Breast epithelium (tissue), 4 donors: ENCODE data around the gene COQ8B. TPM values are rescaled to one million over a fixed set of nuclear protein-coding genes. Genes with fewer than 3 reads are reported as not detected.

Experiments
- DNase-seq, 2 donors: peaks; one replicate each; pipeline ENCODE4 v3.0.0-alpha.2; 2019; ENCODE audit warnings: low spot score in 2 of 2
- H3K27ac ChIP-seq, 2 donors: fragments of 200-600 bp; sonication (generic) in 1 of 2; one replicate each; pipeline ENCODE4 v1.5.1; 2016 to 2019; ENCODE audit warnings: mild to moderate bottlenecking in 1 of 2
- H3K27me3 ChIP-seq, 2 donors: fragments of 200-600 bp; sonication (generic) in 1 of 2; one replicate each; pipeline versions ENCODE4 v1.5.1 to v1.6.0; 2017 to 2019; ENCODE audit warnings: control low read depth in 1 of 2, mild to moderate bottlenecking in 1 of 2
- H3K36me3 ChIP-seq: fragments of 200-600 bp; one replicate; pipeline ENCODE4 v1.5.1; 2019
- H3K4me1 ChIP-seq, 2 donors: fragments of 200-600 bp; sonication (generic); one replicate each; pipeline ENCODE4 v1.5.1; 2016 to 2019; ENCODE audit warnings: control low read depth in 1 of 2
- H3K4me3 ChIP-seq, 3 donors: fragments of 200-600 bp; sonication (generic); 1 replicate in 2 of 3; 2 replicates in 1 of 3; pipeline ENCODE4 v1.5.1; 2016 to 2019; ENCODE audit warnings: mild to moderate bottlenecking in 3 of 3, moderate library complexity in 2 of 3
- H3K9me3 ChIP-seq, 2 donors: fragments of 200-600 bp; sonication (generic) in 1 of 2; one replicate each; pipeline ENCODE4 v1.5.1; 2016 to 2019; ENCODE audit warnings: control low read depth in 1 of 2
- CTCF ChIP-seq, 3 donors: fragments of 450-650 bp; IDR thresholded peaks; one replicate each; pipeline ENCODE4 v1.5.1; 2016 to 2017; ENCODE audit warnings: antibody characterized with exemption in 3 of 3, mild to moderate bottlenecking in 3 of 3, moderate library complexity in 3 of 3
- POLR2A ChIP-seq: fragments of 450-650 bp; IDR thresholded peaks from one replicate; pipeline ENCODE4 v1.6.1; 2016; ENCODE audit warnings: antibody characterized with exemption, mild to moderate bottlenecking, moderate library complexity
- POLR2AphosphoS5 ChIP-seq, 3 donors: sonication (generic); formaldehyde crosslinking; IDR thresholded peaks; one replicate each; pipeline ENCODE4 v1.6.1; 2017; ENCODE audit warnings: antibody characterized with exemption in 3 of 3
- intact Hi-C: fragments of 100-400 bp; cut with DNase I; formaldehyde crosslinking; loops from one replicate; pipeline ENCODE4 v1.15.1; 2023; ENCODE audit warnings: low total_unique reads
- total RNA-seq, 3 donors: library from RNA; depleted of rRNA; stranded (reverse); fragments of >200 nt; gene quantifications; one replicate each; pipeline ENCODE4 v1.1.0, GENCODE V29; 2016

Gene COQ8B
- total RNA-seq, 3 donors from 2014 or later: 28.2 to 50.8 (median 45.7) TPM

DNA sequence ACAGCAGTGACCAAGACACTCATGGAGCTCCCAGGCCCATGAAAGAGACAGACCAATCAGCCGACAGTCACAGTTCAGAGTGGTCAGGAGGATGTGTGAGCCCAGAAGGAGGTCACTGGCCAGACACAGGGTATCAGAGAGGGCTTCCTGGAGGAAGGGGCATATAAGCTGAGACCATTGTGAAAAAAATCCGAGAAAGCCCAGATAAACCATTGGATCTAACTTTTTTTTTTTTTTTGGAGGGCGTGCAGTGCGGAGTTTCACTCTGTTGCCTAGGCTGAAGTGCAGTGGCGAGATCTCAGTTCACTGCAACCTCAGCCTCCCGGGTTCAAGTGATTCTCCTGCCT, 4.4 kb upstream of the COQ8B start:
- DNase-seq: no peak
- peaks cover 0 to 15% of the 10 kb centered on the region in 2 donors for H3K4me1 ChIP-seq

DNA sequence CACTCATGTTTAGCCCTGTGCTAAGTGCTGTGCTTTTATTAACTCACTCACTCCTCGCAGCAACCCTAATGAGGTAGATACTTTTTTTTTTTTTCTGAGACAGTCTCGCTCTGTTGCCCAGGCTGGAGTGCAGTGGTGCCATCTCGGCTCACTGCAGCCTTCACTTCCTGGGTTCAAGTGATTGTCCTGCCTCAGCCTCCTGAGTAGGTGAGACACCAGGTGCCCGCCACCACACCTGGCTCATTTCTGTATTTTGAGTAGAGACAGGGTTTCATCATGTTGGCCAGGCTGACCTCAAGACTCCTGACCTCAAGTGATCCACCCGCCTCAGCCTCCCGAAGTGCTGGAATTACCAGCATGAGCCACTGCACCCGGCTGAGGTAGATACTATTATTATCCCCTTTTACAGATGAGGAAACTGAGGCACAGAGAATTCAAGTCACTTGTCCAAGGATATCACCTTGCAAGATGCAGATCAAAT, 2.8 kb upstream of the COQ8B start:
- Histone ChIP-seq H3K9me3 (no peaks in the 10 kb centered on the region), H3K27ac (peak overlapping the region; percentile 94 to 99), H3K4me3 (peak overlapping the region; percentile 86 to 94 (median 91)), H3K36me3 (no peaks in the 10 kb centered on the region), H3K4me1 (peaks cover 0 to 15% of the 10 kb centered on the region in 2 donors), H3K27me3 (no peaks in the 10 kb centered on the region)
- DNase-seq: no peak
- intact Hi-C loops: no loop called here
- TF ChIP-seq POLR2AphosphoS5 (IDR thresholded peaks at IDR 0.05) (no peak), POLR2A (no peak), CTCF (IDR thresholded peaks at IDR 0.05) (no peak)

More for the DNA sequence above, 4.4 kb upstream of the COQ8B start:
- H3K4me3 ChIP-seq: peak overlapping the region; percentile 86 to 94 (median 91)
- intact Hi-C loops: no loop called here
- H3K27ac ChIP-seq: peak overlapping the region; percentile 94 to 99
- H3K27me3 ChIP-seq: no peaks in the 10 kb centered on the region
- TF ChIP-seq POLR2A (no peak), CTCF (IDR thresholded peaks at IDR 0.05) (no peak), POLR2AphosphoS5 (IDR thresholded peaks at IDR 0.05) (no peak)
- H3K36me3 ChIP-seq: no peaks in the 10 kb centered on the region
- no peaks in the 10 kb centered on the region for H3K9me3 ChIP-seq

GRCh38 chr19:40718774-40719391, 2.2 kb upstream of the COQ8B start:
- Histone ChIP-seq H3K27me3 (no peaks in the 10 kb centered on the region), H3K4me1 (peaks cover 0 to 15% of the 10 kb centered on the region in 2 donors), H3K4me3 (peak overlapping the region; percentile 86 to 94 (median 91)), H3K27ac (peak overlapping the region; percentile 94 to 99), H3K9me3 (no peaks in the 10 kb centered on the region), H3K36me3 (no peaks in the 10 kb centered on the region)
- intact Hi-C loops: no loop called here
- TF ChIP-seq CTCF (IDR thresholded peaks at IDR 0.05): no peak
- TF ChIP-seq POLR2A: peak; percentile 53
- peak; percentile 18 to 70 (median 37) for TF ChIP-seq POLR2AphosphoS5 (IDR thresholded peaks at IDR 0.05)
- peak; percentile 89 to 91 for DNase-seq

DNA sequence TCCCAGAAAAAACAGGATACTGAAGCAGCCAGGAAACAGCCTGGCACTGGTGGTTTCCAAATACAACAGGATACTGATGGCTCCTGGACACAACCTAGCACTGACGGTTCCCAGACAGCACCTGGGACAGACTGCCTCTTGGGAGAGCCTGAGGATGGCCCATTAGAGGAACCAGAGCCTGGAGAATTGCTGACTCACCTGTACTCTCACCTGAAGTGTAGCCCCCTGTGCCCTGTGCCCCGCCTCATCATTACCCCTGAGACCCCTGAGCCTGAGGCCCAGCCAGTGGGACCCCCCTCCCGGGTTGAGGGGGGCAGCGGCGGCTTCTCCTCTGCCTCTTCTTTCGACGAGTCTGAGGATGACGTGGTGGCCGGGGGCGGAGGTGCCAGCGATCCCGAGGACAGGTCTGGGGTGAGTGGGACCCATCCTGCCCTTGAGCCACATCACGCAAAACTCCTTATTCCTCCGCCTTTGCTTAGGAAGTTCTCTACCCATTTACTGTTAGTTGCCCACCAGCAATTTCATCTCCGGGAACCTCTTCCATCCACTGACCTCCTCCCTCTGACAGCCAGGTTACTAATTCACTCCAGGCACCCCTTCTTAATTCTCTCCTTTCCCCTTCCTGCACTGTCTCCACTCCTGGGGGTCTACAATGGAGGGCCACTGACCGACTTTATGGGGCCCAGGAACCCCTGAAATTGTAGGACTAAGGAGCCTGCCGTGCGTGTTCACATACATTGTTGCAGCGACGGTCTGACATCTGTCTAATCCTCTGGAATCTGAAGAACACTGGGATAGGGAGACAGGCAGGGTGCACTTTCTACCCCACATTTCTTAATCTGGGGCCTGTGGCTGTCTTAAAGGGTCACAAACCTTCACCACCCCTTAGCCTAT, 1.4 kb upstream of the COQ8B start:
- Histone ChIP-seq H3K27me3 (no peaks in the 10 kb centered on the region), H3K27ac (peak overlapping the region; percentile 94 to 99), H3K9me3 (no peaks in the 10 kb centered on the region), H3K4me1 (peaks cover 0 to 15% of the 10 kb centered on the region in 2 donors), H3K36me3 (no peaks in the 10 kb centered on the region), H3K4me3 (peak overlapping the region; percentile 86 to 94 (median 91))
- intact Hi-C loops: no loop called here
- TF ChIP-seq POLR2A (no peak), POLR2AphosphoS5 (IDR thresholded peaks at IDR 0.05) (peak in 1 of 3 donors; percentile 35)
- peak; percentile 58 to 63 for DNase-seq

DNA sequence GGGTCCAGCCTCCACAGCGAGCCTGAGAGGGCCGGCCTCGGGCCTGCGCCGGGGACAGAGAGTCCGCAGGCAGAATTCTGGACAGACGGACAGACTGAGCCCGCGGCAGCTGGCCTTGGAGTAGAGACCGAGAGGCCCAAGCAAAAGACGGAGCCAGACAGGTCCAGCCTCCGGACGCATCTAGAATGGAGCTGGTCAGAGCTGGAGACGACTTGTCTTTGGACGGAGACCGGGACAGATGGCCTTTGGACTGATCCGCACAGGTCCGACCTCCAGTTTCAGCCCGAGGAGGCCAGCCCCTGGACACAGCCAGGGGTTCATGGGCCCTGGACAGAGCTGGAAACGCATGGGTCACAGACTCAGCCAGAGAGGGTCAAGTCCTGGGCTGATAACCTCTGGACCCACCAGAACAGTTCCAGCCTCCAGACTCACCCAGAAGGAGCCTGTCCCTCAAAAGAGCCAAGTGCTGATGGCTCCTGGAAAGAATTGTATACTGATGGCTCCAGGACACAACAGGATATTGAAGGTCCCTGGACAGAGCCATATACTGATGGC, 716 bp upstream of the COQ8B start:
- peaks cover 0 to 15% of the 10 kb centered on the region in 2 donors for H3K4me1 ChIP-seq
- TF ChIP-seq POLR2AphosphoS5 (IDR thresholded peaks at IDR 0.05) (no peak), CTCF (IDR thresholded peaks at IDR 0.05) (no peak), POLR2A (no peak)
- no peaks in the 10 kb centered on the region for H3K36me3 ChIP-seq
- peak; percentile 49 to 55 for DNase-seq
- no peaks in the 10 kb centered on the region for H3K27me3 ChIP-seq
- peak overlapping the region; percentile 86 to 94 (median 91) for H3K4me3 ChIP-seq
- peak overlapping the region; percentile 94 to 99 for H3K27ac ChIP-seq
- no peaks in the 10 kb centered on the region for H3K9me3 ChIP-seq
- intact Hi-C loops: no loop called here
